Measurements from ENCODE around the gene ETNPPL. TPM values are rescaled to one million over a fixed set of nuclear protein-coding genes. Genes with fewer than 3 reads are reported as not detected.

Gene ETNPPL
- polyA plus RNA-seq, 3 donors, result not detected

DNA sequence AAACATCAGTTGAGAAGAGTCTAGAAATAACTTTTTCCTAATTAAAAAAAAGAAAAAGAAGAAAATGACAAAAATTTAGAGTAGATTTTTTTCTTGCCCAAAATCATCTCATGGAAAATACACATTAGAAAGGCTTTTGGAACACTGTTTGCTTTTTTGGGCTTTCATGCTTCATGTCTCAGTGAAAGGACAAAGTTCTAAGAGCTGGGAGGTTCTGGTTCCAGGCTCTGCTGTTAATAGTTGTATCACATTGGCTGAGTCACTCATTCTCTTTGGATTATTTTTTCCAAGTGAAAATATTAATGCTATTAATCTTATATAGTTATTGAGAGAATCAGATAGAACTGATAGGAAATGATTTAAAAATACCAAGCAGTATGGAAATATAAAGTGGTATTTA is 32.9 kb upstream of the ETNPPL start:
- Histone ChIP-seq H3K27me3 (ENCODE audit: control insufficient read depth in 2 of 2, insufficient read depth in 2 of 2, low read length in 2 of 2) (no peaks in the 10 kb centered on the region), H3K9me3 (replicated peaks in 1 of 2; ENCODE audit: control insufficient read depth in 1 of 2, insufficient read depth in 1 of 2, low read length in 2 of 2) (no peaks in the 10 kb centered on the region), H3K27ac (ENCODE audit: low read depth in 1 of 2, low read length in 2 of 2) (no peak overlapping the region), H3K36me3 (replicated peaks in 1 of 2; ENCODE audit: control insufficient read depth in 1 of 2, insufficient read depth in 2 of 2, low read length in 2 of 2) (no peaks in the 10 kb centered on the region), H3K4me3 (replicated peaks in 1 of 3; ENCODE audit: low read depth in 2 of 3, low read length in 3 of 3) (no peak overlapping the region), H3K4me1 (ENCODE audit: control insufficient read depth in 1 of 2, insufficient read depth in 2 of 2, low read length in 2 of 2) (no peaks in the 10 kb centered on the region), H2AFZ (ENCODE audit: insufficient read depth, low read depth, low read length, poor library complexity, severe bottlenecking) (no peak overlapping the region), H3K79me2 (ENCODE audit: insufficient read depth, low read length) (no peaks in the 10 kb centered on the region), H4K20me1 (ENCODE audit: insufficient read depth, low read length) (no peaks in the 10 kb centered on the region), H3K4me2 (replicated peaks; ENCODE audit: extremely low read depth, low read length, poor library complexity, severe bottlenecking) (no peak overlapping the region), H3K9ac (ENCODE audit: insufficient read depth, low read length, poor library complexity, severe bottlenecking) (no peak overlapping the region)
- H3K27ac Mint-ChIP-seq, result no peak overlapping the region
- H3K4me3 Mint-ChIP-seq, result no peak overlapping the region
- TF ChIP-seq, protein P1, sequence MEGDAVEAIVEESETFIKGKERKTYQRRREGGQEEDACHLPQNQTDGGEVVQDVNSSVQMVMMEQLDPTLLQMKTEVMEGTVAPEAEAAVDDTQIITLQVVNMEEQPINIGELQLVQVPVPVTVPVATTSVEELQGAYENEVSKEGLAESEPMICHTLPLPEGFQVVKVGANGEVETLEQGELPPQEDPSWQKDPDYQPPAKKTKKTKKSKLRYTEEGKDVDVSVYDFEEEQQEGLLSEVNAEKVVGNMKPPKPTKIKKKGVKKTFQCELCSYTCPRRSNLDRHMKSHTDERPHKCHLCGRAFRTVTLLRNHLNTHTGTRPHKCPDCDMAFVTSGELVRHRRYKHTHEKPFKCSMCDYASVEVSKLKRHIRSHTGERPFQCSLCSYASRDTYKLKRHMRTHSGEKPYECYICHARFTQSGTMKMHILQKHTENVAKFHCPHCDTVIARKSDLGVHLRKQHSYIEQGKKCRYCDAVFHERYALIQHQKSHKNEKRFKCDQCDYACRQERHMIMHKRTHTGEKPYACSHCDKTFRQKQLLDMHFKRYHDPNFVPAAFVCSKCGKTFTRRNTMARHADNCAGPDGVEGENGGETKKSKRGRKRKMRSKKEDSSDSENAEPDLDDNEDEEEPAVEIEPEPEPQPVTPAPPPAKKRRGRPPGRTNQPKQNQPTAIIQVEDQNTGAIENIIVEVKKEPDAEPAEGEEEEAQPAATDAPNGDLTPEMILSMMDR (IDR thresholded peaks at IDR 0.05), result no peak
- peaks cover 0 to 6% (median 6%) of the 10 kb centered on the region in 3 donors for H3K27me3 Mint-ChIP-seq (ENCODE audit: low read depth in 3 of 3)
- no peak for DNase-seq
- H3K36me3 Mint-ChIP-seq, result no peaks in the 10 kb centered on the region
- peaks cover 0 to 4% (median 1%) of the 10 kb centered on the region in 7 donors for H3K9me3 Mint-ChIP-seq
- intact Hi-C loops (cut with micrococcal nuclease), result no loop called here
- no peaks in the 10 kb centered on the region for H3K4me1 Mint-ChIP-seq

DNA sequence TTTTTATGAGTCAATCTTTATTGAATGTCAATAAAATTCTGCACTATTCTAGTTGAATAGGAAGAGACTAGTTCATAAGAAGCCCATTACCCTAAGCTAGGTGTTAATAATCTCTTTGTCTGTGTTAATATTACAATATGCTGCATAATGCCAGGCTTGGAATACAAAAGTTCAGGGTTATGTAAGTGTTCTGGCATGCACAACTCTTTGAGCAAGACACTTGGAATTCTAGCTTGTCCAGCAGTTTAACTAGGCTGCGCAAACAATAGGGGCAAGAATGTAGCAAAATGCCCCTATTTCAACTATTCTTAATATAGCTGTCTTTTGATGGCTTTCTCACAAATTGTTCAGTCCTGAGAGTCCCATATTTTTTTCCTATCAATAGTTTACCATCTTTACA is 31.3 kb upstream of the ETNPPL start:
- no peaks in the 10 kb centered on the region for H3K36me3 ChIP-seq (replicated peaks in 1 of 2; ENCODE audit: control insufficient read depth in 1 of 2, insufficient read depth in 2 of 2, low read length in 2 of 2)
- Mint-ChIP-seq H3K36me3 (no peaks in the 10 kb centered on the region), H3K9me3 (peaks cover 0 to 4% (median 0%) of the 10 kb centered on the region in 7 donors), H3K27me3 (ENCODE audit: low read depth in 3 of 3) (peaks cover 2 to 6% (median 4%) of the 10 kb centered on the region in 3 donors), H3K4me3 (no peak overlapping the region), H3K4me1 (no peaks in the 10 kb centered on the region), H3K27ac (no peak overlapping the region)
- no peaks in the 10 kb centered on the region for H3K4me1 ChIP-seq (ENCODE audit: control insufficient read depth in 1 of 2, insufficient read depth in 2 of 2, low read length in 2 of 2)
- H3K4me2 ChIP-seq (replicated peaks; ENCODE audit: extremely low read depth, low read length, poor library complexity, severe bottlenecking), result no peak overlapping the region
- H3K9me3 ChIP-seq (replicated peaks in 1 of 2; ENCODE audit: control insufficient read depth in 1 of 2, insufficient read depth in 1 of 2, low read length in 2 of 2), result no peaks in the 10 kb centered on the region
- no peak overlapping the region for H2AFZ ChIP-seq (ENCODE audit: insufficient read depth, low read depth, low read length, poor library complexity, severe bottlenecking)
- H3K79me2 ChIP-seq (ENCODE audit: insufficient read depth, low read length), result no peaks in the 10 kb centered on the region
- H4K20me1 ChIP-seq (ENCODE audit: insufficient read depth, low read length), result no peaks in the 10 kb centered on the region
- no peak overlapping the region for H3K9ac ChIP-seq (ENCODE audit: insufficient read depth, low read length, poor library complexity, severe bottlenecking)
- H3K4me3 ChIP-seq (replicated peaks in 1 of 3; ENCODE audit: low read depth in 2 of 3, low read length in 3 of 3), result no peak overlapping the region
- no peak for DNase-seq
- intact Hi-C loops (cut with micrococcal nuclease), result no loop called here
- no peaks in the 10 kb centered on the region for H3K27me3 ChIP-seq (ENCODE audit: control insufficient read depth in 2 of 2, insufficient read depth in 2 of 2, low read length in 2 of 2)
- WGBS (ENCODE audit: insufficient coverage), result no CpG with 5 or more reads among the region's 1 CpG
- TF ChIP-seq, protein P1 (IDR thresholded peaks at IDR 0.05), result no peak
- H3K27ac ChIP-seq (ENCODE audit: low read depth in 1 of 2, low read length in 2 of 2), result no peak overlapping the region

Data from CD14-positive monocyte (primary cell).